Activated CD8-positive, alpha-beta memory T cell treated with anti-CD3 and anti-CD28 coated beads for 48 hours (primary cell): ENCODE data around the gene TTYH2.

ENCODE experiments used
- DNase-seq, 3 experiments: peaks; one replicate each; pipeline ENCODE4 v3.0.0-alpha.2; 2020; ENCODE audit warnings: low read depth in 2 of 3, low spot score in 2 of 3

The TTYH2 gene

GRCh38 chr17:74282587-74283370 is 69.4 kb downstream of the TTYH2 start:
- peak in 1 of 3 experiments; percentile 59 for DNase-seq

GRCh38 chr17:74283371-74283673 is 70.0 kb downstream of the TTYH2 start:
- DNase-seq, result no peak

DNA sequence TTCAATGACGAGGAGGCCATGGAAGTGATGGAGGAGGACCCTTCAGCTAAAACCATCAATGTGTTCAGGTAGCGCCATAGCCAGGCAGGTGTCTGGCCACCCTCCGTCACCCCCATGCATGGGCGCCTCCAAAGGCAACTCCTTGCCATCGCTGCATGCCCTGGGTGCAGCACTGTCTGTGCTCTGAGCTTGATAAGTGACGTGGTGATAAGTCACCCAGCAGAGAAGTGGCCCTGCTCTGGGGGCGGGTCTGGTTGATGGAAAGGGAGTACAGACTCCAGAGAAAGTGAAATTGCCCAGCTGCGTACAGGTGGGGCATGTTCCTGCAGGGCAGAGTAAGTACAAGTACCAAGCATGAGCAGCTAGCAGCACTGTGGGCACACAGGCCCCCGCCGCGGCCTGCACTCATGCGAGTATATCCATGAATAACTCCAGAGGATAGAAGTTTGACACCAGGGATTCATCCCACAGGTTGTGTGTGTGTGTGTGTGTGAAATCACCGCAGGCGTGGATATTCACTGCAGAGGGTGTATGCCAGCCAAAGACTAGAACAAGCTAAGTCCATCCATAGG is 73.7 kb downstream of the TTYH2 start:
- DNase-seq, result no peak

DNA sequence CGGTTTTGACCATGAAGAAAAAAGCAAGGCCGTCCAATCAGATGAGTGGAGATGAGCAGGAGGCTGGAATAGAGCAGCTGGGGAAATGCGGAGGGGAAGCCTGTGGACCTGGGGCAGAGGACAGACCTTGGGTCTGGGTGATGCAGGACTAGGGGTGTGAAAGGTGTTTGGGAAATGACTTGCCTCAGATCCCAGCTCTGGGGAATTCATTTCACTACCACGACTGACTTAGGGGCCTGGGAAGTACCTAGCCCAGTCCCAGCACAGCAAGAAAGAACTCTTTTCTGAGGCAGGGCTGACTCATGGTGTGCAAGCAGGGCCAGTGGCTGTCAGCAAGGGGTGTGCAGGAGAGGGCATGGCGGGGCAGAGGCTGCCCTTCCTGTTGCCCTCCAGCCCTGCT is 75.4 kb downstream of the TTYH2 start:
- DNase-seq, result no peak

- DNase-seq, result no peak
Observed at GRCh38 chr17:74289688-74290087, 76.3 kb downstream of the TTYH2 start.

DNA sequence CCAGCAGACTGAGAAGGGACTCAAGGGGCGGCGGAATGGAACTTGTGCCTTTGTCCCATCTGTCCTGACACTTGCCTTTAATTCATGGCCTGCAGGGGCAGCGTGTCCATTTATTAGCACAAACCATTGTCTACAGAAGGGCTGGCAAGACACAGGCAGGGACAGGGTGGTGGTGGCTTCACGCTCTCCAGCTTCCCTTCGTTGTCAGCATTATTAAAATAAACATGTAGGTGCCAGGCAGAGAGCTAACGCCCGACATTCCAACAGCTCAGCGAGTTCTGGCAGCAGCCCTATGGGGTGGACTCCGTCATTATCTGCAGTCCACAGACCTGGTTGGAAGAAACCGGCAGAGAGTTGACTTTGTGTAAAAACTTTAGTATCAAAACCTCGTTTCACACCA is 77.0 kb downstream of the TTYH2 start:
- DNase-seq, result no peak

GRCh38 chr17:74292495-74292894 is 79.1 kb downstream of the TTYH2 start:
- no peak for DNase-seq

DNA sequence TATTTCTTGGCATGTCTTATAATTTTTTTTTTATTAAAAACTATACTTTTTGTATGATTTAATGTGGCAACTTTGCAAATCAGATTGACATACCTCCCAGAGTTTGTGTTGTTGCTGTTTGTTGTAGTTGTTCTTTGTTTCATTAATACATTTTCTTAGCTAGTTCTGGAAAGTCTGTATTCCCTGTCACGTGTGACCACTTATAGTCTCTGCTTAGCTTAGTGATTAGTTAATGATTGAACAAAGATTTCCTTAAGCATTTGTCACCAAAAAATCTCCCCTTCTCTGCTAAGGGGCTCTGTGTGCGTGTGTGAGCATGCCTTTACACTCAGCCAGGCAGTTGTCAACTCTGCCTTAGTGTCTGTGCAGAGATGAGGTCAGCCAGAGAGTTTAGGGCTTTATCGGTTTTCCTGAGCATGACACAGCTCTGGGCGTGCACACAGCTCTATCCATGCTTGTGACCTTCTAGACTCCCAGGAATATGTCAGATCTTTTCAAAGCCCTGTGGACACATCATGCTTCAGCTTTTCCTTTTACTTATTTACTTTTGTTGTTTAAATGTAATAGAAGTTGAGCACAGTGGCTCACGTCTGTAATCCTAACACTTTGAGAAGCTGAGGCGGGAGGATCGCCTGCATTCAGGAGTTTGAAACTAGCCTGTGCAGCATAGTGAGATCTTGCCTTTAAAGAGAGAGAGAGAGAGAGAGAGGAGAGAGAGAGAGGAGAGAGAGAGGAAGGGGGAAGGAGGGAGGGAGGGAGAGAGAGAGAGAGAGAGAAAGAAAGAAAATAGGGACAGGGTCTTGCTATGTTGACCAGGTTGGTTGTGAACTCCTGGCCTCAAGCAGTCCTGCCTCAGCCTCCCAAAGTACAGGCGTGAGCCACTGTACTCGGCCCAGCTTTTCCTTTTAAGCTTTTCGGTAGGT is 82.5 kb downstream of the TTYH2 start:
- DNase-seq, result no peak

DNA sequence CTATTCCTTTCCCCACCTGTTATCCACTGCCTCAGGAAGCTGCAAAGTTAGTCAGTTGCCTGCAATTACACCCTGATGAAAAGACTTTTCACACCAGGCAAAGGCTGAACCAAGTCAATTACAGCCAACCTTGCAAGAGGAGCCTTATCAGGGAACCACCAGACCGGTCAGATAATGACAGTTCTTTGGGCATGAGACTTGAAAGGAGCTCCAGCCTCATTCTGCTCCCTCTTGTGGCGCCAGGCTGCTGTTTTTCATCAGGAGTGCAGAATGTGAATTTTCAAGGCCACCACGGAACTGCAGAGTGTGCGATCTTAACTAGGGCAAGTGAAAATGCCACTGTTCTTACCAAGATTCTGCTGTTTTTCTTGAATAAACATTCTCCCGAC is 83.2 kb downstream of the TTYH2 start:
- DNase-seq, result no peak

DNA sequence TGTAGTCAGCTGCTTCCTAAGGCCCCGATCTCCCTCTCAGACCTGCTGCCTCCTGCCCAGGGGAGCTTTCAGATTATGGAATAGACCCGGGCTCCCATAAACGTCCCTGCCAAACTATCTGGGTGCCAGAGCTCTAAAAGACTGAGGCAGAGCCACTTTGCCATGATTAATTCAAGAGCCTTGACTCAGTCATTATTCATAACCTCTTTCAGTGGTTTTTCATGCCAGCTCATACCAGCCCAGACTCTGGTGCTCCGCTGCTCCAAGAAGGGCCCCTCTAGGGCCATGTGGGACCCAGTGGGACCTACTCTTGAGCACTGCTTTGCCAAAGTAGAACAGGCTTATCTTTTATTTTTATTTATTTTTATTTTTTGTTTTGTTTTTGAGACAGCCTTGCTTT is 84.6 kb downstream of the TTYH2 start:
- no peak for DNase-seq

DNA sequence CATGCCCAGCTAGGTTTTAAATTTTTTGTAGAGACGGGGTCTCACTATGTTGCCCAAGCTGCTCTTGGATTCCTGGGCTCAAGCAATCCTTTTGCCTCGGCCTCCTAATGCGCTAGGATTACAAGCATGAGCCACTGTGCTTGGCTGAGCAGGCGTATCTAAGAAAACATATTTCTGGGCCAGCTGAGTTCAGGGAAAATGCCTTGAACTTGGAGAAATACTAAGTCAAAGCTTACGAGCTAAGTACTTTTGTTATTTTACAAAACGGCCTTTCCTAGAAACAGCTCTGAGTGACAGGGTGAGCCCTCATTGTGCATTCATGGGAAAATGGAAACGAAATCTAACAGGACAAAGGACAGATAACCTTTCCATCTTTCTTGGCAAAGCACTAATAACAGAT is 85.4 kb downstream of the TTYH2 start:
- DNase-seq, result no peak

DNA sequence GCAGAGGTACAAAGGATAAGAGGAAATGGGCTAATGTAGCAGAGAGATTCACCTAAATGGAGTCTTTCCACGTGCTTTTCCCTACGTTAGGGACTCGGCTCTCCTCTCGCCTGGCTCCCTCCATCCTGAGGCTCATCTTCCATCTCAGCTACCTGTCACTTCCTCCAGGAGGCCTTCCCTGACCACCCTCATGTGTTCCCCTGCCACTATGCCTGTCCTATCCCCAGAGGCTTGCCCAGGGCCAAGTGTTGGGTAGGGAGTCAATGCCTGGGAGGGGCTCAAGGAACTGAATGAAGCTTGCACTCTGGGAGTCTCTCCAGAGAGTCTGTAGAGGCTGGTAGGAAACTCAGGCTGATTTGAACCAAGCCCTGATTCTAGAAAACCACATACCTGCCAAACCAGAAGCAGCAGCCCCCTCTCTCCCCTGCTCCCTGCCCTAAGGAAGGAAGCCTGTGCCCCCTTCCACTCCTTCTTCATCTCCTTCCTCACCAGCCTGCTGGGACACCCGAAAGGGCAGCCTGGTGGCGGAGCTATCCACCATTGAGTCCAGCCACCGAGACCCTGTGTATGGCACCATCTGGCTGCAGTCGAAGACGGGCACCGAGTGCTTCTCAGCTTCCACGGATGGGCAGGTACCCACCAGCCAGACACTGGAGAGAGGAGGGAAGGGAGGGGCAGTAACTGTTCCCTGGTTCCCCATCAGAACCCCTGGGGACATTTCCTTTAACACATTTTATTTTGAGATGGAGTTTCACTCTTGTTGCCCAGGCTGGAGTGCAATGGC is 86.0 kb downstream of the TTYH2 start:
- no peak for DNase-seq

GRCh38 chr17:74303305-74303704 is 89.9 kb downstream of the TTYH2 start:
- no peak for DNase-seq

GRCh38 chr17:74304184-74304583 is 90.8 kb downstream of the TTYH2 start:
- no peak for DNase-seq

GRCh38 chr17:74305865-74306654 is 92.7 kb downstream of the TTYH2 start:
- no peak for DNase-seq

- DNase-seq, result no peak
Observed at GRCh38 chr17:74307984-74308773, 94.8 kb downstream of the TTYH2 start.

- DNase-seq, result no peak
Observed at GRCh38 chr17:74309902-74310301, 96.5 kb downstream of the TTYH2 start.
